ENCODE measurements around the gene DMAC2.

GRCh38 chr19:41426952-41427646 lies 12.6 kb downstream of the DMAC2 start, which contains the start of gene B3GNT8:
- TF ChIP-seq, protein P1, sequence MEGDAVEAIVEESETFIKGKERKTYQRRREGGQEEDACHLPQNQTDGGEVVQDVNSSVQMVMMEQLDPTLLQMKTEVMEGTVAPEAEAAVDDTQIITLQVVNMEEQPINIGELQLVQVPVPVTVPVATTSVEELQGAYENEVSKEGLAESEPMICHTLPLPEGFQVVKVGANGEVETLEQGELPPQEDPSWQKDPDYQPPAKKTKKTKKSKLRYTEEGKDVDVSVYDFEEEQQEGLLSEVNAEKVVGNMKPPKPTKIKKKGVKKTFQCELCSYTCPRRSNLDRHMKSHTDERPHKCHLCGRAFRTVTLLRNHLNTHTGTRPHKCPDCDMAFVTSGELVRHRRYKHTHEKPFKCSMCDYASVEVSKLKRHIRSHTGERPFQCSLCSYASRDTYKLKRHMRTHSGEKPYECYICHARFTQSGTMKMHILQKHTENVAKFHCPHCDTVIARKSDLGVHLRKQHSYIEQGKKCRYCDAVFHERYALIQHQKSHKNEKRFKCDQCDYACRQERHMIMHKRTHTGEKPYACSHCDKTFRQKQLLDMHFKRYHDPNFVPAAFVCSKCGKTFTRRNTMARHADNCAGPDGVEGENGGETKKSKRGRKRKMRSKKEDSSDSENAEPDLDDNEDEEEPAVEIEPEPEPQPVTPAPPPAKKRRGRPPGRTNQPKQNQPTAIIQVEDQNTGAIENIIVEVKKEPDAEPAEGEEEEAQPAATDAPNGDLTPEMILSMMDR (IDR thresholded peaks at IDR 0.05) = no peak
- peak in 1 of 2 donors; percentile 27 for TF ChIP-seq POLR2A (IDR thresholded peaks at IDR 0.05)
- peak; percentile 59 for TF ChIP-seq POLR2AphosphoS5 (IDR thresholded peaks at IDR 0.05)
- no peak for TF ChIP-seq EP300 (IDR thresholded peaks at IDR 0.05)
